Measurements from ENCODE around the gene TAT.

TAT gene

DNA sequence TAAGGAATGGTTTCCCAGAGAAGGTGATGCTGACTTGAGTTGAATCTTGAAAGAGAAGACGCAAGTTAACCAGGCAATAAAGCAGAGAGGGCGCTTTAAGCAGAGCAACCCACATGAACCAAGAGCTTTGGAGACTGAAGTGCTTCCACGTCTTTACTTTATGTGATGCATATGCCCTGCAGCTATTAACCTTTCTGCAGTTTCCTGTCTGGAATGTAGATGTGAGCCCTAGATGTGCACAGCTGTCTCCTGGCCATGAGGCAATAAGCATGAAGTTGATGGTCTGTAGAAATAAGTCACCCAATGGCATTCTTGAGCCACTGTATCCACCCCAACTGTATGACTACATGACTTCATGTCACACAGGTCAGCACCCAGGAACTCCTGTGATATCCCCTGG is 56.3 kb downstream of the TAT start:
- in situ Hi-C loops (cut with MboI; ENCODE audit: low pct_unique_long_range_greater_than_20kb, low sequenced_read_pairs, unreplicated experiment), result no loop called here
- DNase-seq (ENCODE audit: low spot score), result no peak
- TF ChIP-seq, protein P1, sequence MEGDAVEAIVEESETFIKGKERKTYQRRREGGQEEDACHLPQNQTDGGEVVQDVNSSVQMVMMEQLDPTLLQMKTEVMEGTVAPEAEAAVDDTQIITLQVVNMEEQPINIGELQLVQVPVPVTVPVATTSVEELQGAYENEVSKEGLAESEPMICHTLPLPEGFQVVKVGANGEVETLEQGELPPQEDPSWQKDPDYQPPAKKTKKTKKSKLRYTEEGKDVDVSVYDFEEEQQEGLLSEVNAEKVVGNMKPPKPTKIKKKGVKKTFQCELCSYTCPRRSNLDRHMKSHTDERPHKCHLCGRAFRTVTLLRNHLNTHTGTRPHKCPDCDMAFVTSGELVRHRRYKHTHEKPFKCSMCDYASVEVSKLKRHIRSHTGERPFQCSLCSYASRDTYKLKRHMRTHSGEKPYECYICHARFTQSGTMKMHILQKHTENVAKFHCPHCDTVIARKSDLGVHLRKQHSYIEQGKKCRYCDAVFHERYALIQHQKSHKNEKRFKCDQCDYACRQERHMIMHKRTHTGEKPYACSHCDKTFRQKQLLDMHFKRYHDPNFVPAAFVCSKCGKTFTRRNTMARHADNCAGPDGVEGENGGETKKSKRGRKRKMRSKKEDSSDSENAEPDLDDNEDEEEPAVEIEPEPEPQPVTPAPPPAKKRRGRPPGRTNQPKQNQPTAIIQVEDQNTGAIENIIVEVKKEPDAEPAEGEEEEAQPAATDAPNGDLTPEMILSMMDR (IDR thresholded peaks at IDR 0.05; ENCODE audit: extremely low read depth, insufficient read depth, missing control alignments), result no peak

All from GM13977 (cell line).